Measurements from ENCODE around the gene TMEM259.
A peak's percentile ranks its signal among the peaks of the same experiment; 100 is the strongest.

TMEM259 gene

DNA sequence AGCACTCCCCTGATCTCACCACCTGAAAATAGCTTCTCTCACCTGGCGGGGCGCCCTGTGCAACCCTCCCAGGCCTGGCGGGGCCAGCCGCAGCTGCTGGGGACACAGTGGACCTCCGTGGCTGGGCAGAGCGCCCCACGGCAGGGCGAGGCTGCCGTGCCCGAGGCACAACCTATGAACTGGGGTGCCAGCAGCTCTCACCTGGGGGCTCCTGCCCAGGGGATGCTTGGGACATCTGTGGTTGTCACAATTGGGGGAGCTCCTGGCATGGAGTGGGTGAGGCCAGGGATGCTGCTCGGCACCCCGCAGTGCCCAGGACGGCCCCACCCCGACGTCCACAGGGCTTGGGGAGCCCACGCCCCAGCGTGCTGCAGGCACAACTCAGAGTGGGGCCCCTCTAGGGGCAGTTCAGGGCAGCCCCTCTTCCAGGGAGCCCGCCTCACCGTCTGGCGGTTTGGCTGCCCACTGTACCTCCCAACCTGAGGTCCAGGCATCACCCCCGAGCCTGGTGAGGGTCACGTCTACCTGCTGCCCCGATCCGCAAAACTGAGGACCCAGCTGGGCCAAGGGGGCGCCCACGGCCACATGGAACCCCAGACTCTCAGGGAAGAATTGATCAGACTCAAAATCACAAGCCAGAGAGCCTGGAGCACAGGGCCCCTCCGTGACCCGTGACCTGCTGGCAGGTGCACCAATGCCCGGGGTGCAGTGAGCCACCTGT lies 5.7 kb downstream of the TMEM259 start:
- no peak for DNase-seq

DNA sequence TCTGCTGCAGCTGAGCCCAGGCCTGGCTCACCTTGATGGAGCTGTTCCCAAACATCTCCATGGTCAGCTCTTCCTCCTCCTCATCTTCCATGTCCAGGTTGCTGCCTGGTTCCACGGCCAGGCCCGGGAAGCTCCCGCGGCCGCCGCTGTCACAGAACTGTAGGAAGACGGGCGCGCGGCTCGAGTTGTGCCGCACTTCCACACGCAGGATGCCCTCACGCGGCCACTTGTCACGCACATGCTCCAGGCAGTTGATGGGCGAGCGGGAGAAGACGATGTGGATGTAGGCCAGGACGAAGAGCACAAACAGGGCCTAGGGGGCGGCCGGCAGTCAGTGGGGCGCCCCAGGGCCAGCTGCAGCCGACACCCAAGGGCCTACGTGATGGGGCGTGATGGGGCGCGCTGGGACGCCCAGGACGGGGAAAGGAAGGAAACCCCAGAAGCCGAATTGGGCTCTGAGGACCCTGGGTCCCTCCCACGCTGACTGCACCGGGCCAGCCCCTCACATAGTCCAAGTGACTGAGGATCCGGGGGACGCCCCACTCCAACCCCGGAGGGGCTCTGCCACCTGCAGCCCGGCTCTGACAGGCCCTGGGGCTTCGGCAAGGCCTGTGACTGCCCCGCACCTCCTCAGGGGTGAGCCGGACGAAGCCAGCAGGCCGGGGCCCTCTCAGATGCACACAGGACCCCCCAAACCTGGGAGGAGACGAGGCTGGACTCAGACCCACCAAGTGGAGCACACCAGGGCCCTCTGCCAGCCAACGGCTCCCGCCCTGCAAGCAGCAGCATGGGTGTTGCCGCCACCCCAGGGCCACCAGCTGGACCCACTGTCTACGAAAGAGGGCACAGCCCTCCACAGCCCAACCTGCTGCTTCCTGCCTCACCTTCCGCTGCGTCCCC lies 6.5 kb downstream of the TMEM259 start:
- DNase-seq = no peak

DNA sequence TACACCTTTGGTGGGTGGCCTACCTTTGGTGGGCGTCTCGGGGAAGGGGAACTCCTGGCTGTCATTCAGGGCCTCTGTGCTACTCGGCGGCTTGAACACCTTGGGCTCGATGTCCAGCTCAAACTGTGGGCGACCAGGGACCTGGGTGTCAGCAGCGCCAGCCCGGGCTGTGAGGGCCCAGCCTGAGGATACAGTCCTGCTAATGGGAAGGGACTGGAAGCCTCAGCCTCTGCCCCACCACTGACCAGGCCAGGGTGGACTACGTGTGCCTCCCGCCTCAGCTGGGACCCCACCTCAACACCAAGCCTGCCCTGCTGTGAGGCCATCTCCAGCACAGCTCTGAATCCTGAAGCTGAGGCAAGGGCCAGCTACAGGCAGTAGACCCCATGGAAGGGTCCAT lies 7.7 kb downstream of the TMEM259 start:
- DNase-seq = no peak

DNA sequence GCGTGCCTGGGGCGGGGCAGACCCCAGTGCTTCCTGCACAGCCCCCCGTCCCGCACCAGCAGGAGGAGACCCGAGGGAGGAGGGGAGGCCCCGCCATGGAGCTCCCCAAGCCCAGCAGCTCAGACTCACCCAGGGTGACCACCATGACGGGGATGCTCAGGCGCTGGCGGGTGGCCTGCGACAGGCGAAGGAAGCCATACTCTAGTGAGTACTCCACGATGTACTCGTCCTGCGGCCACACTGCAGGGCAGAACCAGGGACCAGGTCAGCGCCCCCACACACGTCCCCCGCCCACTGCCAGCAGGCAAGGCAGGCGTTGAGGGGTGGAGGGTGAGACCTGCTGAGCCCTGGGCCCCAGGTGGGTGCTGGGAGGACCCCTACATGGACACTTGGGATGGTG lies 8.6 kb downstream of the TMEM259 start:
- DNase-seq = no peak

DNA sequence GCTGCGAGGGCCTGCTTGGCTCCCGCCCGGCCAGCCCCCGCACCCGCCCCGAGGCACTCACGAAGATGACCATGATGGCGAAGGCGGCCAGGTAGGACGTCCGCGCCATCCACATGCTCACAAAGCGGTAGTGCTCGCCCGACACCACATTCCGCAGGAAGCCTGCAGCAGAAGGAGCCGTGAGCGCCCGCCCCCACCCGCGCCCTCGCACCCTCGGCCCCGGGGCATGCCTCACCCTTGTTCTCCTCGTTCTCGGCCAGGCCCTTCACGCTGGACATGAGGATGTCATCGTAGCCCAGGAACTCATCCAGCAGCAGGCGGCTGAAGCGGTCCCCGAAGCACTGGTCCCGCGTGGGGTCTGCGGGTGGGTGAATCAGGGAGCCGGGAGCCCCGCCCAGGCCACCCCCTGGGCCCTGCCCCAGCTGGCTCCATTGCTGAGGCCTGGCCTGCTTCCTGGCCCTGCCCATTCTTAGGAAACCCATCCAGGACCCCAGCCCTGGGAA lies 9.0 kb downstream of the TMEM259 start:
- no peak for DNase-seq

DNA sequence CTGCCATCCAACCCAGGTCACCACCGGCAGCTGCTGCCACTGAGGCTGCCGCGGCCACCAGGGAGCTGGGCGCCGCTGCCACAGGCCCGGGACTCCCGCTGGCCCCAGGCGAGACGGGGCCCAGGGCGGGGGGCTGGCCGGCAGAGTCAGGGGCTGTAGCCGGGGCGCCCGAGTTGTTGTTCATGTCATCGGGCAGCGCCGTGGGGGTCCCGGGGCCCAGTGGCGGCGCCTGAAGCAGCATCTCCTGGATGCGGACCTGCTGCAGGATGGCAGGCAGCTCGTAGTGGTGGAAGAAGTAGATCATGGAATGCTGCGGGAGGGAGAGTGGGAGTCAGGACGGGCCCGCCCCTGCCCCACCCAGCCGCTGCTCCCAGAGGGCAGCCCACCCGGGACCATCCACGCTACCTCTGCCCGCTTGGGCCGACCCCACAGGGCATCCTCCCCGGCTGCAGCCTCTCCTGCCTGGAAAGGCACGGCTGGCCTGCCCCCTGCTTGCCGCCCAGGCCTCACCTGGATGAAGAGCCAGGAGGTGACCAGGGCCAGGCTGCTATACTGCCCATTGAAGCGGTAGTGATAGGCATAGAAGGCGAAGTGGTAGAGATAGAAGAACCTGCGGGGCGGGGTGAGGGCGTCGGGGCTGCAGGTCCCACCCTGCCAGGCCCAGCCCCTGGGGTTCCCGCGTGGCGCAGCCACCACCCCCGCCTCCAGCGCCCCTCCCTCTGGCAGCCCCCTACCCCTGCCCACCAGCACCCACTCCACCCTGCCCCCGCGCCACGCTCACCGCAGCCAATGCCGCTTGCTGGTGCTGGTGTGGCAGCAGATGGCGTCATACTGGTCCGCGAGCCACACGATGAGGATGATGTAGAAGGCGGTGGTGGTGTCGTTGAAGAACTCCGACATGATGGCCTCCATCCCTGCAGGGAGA lies 10.1 kb downstream of the TMEM259 start:
- DNase-seq = no peak

DNA sequence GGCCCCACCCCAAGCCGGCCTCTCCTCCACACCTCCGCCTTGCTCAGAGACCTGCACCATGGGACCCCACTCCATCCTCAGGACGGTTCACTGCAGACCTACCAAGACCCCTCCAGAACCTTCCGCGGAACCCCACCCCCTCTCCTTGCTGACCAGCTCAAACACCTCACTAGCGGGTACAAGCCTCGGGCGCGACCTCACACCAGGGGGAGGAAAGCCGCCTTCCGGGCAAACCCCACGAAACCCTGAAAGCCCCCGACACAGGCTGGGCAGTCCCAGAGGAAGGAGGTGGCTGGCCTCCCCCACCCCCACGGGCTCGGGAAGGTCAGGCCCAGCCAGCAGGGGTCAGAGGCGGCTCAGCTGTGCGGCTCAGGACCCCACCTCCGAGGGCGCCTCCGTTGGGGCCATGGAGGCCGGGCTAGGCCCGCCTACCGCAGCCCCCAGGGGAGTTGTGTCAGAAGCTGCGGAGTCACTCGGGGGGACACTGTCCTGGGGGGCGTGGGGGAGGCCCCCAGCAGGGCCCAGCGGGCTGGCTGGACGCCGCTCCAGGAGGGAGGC lies 10.9 kb downstream of the TMEM259 start:
- no peak for DNase-seq

DNA sequence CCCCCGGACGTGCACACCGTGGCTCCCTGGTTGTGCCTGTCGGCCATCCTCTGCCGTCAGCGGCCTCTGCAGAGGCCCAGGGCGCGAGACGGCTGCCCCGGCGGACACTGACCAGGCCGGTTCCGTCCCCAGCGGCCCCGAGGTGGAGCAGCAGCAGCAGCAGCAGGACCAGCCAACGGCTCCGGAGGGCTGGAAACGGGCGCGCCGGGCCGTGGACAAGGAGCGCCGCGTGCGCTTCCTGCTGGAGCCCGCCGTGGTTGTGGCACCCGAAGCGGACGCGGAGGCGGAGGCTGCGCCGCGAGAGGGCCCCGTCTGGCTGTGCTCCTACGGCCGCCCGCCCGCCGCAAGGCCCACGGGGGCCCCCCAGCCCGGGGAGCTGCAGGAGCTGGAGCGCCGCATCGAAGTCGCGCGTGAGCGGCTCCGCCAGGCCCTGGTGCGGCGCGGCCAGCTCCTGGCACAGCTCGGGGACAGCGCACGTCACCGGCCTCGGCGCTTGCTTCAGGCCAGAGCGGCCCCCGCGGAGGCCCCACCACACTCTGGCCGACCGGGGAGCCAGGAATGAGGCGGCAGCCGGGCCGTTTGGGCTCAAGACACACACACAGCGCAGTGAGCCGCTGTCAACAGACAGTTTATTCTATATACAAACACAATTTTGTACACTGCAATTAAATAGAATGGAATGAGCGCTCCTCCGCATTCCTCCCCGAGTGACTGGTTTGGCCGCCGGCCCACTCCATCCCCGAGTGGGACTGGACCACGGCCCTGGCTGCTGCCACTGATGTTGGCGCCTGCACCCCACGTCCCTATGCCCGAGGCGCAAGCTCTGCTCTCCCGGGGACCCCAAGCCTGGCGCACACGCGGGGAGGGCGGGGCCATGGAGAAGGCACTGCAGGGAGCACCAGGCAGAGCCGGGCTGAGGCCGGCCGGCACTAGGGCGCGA lies 11.6 kb downstream of the TMEM259 start:
- no peak for DNase-seq

DNA sequence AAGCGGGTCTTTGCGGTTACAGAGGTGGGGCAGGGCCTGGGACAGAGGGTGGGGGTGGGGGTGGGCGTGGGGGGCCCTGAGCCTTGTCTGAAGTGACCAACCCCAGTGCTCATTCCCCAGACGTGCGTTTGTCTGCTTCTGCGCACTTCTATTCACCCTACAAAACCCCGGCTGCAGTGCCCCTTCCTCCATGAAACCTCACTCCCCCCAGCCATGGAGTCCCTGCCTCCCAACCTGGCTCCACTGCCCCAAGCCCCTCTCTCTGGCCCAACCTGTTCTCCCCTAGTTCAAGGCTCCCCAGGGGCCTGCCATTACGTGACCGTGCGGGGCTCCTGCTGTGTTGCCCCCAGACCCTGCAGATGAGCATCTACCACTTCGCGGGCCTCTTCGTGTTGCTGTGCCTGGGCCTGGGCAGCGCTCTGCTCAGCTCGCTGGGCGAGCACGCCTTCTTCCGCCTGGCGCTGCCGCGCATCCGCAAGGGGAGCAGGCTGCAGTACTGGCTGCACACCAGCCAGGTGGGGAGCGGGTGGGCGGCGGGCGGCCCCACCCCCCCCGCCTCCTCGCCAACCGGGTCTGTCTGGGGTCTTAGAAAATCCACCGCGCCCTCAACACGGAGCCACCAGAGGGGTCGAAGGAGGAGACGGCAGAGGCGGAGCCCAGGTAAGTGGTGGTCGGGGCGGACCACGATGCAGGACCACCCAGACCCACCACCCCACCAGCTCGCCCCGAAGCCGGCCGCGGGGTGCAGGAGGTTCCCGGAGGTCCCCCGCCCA lies 12.5 kb downstream of the TMEM259 start:
- no peak for DNase-seq

DNA sequence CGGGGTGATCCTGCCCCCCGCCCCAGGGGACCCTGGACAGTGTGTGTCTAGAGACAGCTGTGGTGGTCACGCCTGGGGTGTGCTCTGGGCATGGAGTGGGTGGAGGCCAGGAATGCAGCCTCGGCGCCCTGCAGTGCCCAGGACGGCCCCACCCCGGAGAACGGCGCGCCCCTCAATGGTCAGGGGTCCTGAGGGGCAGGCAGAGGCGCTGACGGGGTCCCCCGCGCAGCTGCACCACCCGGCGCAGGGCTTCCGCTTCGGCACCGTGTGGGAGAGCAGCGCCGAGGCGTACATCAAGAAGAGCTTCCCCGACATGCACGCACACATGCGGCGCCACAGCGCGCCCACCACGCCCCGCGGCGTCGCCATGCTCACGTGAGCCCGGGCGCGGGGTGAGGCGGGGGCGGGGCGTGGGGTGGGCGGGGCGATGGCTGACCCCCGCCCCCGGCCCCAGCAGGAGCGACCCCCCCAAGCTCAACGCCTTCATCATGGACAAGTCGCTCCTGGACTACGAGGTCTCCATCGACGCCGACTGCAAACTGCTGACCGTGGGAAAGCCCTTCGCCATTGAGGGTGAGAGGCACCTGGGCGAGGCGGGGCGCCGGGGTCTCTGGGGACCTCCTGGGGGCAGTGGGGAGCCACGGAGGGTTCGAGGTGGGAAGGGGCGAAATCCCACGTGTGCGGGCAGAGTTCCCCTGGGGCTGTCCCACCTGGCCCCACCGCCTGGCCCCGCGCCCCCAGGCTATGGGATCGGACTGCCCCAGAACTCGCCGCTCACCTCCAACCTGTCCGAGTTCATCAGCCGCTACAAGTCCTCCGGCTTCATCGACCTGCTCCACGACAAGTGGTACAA lies 13.3 kb downstream of the TMEM259 start:
- no peak for DNase-seq

DNA sequence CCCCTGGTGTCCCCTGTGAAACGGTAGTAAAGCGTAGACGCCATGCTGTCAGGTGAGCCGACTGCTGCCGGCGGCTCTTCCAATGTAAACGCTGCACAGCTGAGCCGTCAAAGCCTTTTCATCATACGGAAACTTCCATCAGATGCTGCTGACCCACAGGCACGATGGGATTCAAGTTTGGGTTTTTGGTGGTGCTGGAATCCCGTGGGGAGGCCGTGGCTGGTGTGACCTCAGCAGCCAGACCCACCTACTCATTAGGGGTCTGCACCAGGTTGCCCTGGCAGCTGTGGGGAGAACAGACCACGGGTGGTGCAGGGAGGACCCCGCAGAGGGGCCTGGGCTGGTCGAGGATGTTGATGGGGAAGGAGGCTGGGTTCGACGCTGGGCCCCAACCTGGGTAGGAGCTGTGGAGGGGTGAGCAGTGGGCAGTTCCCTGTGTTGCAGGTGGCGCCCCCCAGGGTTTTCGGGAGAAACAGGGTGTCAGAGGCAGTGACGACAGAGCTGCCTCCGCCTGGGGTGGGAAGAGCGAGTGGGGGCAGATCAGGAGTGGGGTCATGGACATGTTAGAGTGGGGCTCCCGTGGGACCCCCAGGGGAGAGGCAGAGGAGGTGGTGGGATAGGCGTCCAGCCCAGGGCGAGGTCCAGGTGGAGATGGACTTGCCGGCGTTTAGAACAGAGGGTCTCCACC lies 14.1 kb downstream of the TMEM259 start:
- no peak for DNase-seq

DNA sequence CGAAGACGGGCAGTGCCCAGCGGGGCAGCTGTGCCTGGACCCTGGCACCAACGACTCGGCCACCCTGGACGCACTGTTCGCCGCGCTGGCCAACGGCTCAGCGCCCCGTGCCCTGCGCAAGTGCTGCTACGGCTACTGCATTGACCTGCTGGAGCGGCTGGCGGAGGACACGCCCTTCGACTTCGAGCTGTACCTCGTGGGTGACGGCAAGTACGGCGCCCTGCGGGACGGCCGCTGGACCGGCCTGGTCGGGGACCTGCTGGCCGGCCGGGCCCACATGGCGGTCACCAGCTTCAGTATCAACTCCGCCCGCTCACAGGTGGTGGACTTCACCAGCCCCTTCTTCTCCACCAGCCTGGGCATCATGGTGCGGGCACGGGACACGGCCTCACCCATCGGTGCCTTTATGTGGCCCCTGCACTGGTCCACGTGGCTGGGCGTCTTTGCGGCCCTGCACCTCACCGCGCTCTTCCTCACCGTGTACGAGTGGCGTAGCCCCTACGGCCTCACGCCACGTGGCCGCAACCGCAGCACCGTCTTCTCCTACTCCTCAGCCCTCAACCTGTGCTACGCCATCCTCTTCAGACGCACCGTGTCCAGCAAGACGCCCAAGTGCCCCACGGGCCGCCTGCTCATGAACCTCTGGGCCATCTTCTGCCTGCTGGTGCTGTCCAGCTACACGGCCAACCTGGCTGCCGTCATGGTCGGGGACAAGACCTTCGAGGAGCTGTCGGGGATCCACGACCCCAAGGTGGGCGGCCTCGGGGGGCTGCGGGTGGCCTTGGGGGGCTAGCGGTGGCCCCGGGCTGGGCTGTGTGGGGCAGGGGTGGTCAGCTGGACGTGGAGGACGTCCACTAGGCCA lies 15.9 kb downstream of the TMEM259 start:
- DNase-seq = peak; percentile 24

DNA sequence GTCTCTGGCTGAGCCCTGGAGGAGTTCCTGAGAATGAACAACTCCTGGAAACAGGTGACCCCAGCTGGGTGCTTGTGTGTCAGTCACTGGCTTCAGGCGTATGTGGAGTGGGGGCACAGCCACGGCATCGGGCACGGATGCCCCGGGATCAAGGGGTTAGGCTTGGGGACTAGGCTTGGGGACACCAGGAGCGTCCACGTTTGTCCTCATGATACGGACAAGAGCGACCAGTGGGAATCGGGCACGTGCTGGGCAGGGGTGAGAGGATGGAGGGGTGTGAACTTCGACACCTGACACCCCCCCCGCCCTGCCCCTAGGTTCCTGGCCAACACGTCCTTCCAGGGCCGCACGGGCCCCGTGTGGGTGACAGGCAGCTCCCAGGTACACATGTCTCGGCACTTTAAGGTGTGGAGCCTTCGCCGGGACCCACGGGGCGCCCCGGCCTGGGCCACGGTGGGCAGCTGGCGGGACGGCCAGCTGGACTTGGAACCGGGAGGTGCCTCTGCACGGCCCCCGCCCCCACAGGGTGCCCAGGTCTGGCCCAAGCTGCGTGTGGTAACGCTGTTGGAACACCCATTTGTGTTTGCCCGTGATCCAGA lies 16.6 kb downstream of the TMEM259 start:
- DNase-seq = no peak

DNA sequence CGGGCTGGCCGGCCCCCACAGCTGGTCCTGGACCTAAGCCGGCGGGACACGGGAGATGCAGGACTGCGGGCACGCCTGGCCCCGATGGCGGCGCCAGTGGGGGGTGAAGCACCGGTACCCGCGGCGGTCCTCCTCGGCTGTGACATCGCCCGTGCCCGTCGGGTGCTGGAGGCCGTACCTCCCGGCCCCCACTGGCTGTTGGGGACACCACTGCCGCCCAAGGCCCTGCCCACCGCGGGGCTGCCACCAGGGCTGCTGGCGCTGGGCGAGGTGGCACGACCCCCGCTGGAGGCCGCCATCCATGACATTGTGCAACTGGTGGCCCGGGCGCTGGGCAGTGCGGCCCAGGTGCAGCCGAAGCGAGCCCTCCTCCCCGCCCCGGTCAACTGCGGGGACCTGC lies 17.6 kb downstream of the TMEM259 start:
- no peak for DNase-seq

DNA sequence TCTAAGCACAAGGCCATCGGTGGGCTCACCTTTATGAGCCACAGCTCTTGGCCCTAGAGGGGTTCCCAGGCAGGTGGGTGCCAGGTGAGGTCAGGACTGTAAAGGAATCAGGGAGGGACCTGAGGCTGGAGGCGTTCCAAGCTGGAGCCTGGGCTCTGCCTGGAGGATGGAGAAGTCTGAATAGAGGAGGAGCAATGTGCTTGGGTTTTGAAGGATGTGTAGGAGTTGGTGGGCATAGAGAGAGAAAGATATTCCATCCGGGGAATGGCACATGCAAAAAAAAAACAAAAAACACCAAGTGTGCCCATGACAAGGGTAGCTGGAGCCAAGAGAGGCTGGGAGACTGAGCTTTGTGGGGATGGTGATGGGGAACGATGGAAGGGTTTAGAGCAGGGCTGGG lies 18.3 kb downstream of the TMEM259 start:
- DNase-seq = no peak

DNA sequence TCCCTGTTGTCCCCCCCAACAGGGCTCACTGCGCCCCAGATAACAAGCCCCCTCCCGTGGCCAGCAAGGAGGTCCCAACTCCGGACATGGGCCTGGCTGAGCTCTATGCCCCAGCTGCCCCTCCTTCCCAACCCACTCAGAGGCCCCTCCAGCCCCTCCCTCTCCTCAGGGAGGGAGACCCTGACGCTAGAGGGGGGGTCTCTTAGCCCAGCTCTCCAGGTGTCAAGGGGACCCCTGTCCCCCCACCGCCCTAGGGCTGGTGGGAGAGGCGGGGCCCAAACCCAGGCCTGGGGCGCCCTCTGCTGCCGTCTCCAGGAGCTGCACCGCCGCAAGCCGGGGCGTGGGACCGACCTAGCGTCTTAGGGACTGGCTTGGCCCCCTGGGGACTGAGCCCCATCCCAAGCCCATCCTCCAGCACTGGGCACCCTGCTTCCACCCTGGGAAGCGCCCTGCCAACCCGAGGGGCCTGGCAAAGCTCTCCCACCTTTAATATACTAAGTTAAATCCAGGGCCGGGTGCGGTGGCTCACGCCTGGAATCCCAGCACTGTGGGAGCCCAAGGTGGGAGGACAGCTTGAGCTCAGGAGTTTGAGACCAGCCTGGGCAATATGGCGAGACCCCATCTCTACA lies 19.3 kb downstream of the TMEM259 start:
- DNase-seq = peak; percentile 78

Measured in activated CD8-positive, alpha-beta memory T cell treated with anti-CD3 and anti-CD28 coated beads, Interleukin-2, amount 50 U/mL, for 4 hours (primary cell).